Stimulated activated CD4-positive, alpha-beta T cell treated with anti-CD3 and anti-CD28 coated beads, Interleukin-1b, Interleukin-23, amount 100 ng/mL, for 1 hour (primary cell): ENCODE results near the gene ZMIZ1.
"Not testable (repeated sequence)": the region's sequence is repeated elsewhere in the genome, so short reads cannot be mapped to it uniquely, and the experiment has no call there.

Experiments used
- DNase-seq, 2 donors: peaks; one replicate each; pipeline ENCODE4 v3.0.0-alpha.2; 2020; ENCODE audit warnings: low read depth in 2 of 2

The ZMIZ1 gene

DNA sequence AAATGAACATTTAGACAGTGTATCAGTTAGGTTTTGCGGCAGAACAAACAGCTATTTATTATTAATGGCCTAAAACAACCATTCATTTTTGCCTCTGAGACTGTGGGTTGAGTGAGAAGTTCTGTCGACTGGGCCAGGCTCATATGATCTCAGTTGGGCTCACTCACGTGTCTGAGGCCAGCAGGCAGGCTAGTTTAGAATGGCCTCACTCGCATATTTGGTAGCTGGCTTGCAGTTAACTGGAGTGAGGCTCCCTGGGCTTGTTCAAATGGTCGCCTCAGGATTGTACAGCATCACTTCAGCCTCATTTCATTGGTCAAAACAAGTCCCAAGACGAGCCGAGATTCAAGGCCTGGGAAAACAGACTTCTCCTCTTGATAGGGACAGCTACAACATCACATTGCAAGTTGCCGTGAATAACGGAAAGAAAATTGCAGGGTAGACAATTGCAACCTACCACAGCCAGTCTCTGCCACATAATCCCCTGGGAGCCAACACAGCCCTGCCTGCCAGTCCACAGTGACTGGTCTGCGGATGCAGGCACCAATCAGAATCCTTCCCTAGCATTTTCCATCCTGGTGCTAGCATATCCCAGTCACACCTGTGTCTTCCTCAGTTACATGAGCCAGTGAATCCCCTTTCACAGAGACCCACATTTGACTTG is 255.4 kb downstream of the ZMIZ1 start:
- no peak for DNase-seq

DNA sequence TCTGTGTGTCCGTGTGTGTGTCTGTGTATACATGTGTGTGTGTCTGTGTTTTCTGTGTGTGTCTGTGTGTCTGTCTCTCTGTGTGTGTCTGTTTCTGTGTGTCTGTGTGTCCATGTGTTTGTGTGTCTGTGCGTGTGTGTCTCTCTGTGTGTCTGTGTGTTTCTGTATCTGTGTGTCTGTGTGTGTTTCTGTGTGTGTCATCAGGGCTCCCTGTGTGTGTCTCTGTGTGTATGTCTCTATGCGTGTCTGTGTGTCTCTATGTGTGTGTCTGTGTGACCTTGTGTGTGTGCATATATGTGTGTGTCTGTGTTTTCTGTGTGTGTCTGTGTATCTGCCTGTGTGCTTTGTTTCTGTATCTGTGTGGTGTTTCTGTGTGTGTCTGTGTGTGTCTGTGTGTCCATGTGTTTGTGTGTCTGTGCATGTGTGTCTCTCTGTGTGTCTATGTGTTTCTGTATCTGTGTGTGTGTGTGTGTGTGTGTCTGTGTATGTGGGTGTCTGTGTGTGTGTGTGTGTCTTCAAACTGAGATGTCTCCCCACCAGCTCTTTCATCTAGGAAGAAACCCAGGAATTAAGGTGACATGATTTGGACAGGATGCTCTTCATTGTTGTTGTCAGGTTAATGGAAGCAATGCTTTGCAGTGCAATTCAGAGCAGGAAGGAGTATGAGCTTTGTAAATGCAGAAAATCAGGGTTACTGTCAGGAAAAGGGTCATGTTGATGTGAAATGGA is 257.8 kb downstream of the ZMIZ1 start:
- no peak for DNase-seq

DNA sequence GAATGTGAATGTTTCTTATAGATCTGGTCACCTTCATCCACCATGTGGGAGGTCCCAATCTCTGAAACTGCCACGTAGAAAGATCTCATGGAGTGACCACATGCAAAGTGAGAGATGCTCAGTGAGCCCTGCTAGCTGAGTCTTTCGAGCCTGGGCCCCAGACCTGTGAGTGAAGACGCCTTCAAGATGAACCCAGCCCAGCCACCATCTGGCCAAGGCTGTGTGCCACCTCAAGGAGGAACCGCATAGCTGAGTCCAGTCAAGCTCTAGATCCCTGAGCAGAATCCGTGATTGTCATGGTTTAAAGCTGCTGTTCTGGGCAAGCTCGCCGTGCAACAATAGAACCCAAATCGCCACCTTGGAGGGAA is 258.3 kb downstream of the ZMIZ1 start:
- no peak for DNase-seq

DNA sequence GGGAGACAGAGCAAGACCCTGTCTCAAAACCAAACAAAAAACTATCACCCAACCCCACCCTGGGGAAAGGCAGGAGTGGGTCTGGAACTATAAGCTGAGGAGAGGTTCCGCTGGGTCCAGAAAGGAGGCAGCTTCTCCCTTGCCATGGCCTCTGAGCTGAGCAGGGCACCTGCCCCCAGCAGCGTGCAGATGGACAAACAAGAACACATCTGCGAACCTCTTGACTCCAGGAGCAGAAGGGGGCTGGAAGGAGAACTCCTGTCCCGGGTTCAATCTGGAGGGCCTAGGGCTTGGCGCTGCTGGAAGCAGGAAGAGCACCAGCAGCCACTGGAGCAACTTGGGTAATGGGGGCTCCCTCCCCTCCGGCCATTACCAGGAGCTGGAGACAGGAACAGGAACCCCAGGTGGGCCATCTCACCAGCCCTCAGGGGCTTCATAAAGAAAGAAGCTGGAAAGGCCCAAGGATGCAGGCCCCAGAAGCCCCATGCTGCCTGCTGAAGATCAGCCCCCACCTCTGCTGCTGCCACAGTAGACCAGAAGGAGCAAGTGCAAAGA is 259.5 kb downstream of the ZMIZ1 start:
- DNase-seq = no peak

DNA sequence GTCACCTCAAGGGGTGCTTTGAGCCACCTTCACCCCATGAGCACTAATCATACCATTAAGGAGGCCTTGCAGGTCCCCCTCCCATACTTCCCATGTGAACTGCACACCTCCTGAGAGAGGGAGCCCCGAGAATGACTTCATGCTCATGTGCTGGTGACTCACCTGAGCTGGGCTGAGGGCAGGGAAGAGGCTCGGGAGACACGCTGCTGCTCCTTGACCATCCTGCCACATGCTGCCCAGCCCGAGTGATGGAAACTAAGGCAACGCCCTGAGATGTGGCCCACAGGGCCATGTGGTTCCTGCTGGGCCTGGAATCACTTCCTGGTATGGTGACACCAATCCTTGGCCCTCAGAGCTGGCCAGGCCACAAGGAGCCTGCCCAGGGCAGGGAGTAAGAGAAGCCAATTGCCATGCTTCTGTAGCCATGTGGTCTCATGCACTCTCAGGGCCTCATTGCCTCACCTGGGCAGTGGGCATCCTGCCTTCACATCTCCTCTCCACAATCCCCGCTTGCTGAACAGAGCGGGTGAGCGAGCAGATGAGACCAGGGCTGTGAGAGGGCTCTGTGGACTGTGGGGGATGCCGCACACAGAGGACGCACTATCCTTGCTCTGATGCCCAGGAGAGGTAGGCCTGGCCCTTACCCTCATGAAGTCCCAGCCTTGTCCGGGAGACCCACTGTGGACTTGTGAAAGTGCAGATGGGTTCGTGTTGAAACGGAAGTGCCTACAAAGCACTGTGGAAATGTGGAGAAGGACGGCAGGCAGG is 260.2 kb downstream of the ZMIZ1 start:
- no peak for DNase-seq

DNA sequence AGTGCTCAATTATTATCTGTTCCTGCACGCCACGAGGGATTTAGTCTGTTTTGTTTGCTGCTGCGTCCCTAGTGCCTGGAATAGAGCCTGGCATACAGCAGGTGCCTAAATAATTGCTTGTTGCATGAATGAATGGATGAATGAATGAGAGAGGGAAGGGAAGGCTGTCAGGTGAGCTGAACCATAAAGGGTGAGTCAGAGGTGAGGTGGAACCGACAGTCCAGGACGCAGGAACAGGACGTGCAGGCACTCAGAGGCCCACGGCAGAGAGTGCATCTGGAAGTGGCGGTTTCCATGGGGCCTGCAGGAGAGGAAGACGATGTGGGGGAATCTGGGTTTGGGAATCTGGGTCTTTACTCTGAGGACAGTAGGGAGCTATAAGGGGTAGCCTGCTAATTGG is 260.8 kb downstream of the ZMIZ1 start:
- no peak for DNase-seq

DNA sequence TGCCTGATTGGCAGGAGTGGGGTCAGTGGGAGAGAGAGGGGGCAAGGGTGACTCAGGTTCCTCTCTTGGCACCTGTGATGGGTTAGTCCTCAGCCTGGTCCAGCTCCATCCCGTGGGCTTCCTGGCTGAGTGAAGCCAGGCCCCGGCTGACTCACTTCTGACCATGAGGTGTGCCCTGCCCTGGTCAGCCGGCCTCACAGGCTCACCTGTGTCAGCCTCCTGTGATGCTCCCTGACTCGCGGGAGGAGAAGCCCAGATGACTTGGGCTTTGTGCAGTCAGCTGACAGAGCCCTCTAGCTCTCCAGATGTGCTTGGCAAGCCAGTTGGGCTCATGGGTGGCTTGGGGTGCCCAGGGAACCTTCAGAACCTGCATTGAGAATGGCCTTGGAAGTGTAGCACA is 262.5 kb downstream of the ZMIZ1 start:
- DNase-seq = no peak

DNA sequence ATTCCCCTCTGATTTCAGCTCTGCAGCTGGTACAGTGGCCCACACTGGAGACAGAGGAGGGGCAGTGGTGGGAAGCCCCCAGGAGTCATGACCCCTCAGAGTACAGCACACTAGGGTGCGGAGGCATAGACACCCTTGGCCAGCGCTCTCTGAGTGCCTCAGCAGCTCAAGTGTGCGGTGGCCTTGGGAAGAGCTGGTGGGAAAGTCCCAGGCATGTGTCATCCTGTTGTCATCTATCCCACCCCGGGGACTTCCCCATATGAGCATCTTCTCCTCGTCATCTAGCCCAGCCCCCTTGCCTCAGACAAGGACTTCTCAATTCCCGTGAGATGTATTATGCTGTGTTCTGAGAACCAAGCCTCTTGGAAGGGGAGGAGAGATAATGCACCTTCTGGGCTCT is 262.9 kb downstream of the ZMIZ1 start:
- DNase-seq = peak; percentile 36 to 54

DNA sequence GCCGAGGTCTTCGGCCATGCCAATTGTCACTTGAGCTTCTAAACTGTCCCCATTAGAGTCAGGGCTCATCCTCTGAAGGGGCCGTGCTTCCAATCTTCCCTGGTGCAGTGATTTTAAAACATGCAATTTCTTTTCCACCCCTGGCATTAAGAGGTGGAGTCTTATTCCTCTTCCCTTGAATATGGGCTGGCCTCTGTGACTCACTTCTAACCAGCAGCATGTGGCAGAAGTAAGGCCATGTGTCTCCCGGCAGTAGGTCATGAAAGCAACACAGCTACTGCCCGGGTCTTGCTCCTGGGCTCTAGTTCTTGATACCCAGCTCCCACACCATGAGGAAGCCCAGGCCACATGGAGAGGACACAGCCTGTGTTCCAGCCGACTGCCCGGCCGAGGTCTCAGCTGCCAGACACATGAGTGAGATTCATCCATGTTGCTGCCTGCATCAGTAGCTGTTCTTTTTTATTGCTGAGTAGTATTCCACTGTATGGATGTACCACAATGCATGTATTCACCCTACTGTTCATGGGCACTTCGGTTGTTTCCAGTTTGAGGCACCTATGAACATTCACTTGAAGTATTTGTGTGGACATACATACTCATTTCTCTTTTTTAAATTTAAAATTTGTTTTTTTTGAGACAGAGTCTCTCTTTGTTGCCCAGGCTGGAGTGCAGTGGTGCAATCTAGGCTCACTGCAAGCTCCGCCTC is 264.0 kb downstream of the ZMIZ1 start:
- not testable (repeated sequence) for DNase-seq

DNA sequence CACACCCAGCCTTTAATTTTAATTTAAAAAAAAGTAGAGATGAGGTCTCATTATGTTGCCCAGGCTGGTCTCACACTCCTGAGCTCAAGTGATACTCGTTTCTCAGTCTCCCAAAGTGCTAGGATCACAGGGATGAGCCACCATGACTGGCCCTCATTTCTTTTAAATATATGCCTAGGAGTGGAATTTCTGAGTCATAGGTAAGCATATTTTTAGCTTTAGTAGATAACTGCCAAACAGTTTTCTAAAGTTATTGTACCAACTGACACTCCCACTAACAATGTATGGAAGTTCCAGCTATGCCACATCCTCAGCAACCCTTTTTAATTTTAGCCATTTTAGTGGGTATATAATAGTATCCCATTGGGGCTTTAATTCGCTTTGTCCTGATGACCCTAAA is 264.7 kb downstream of the ZMIZ1 start:
- DNase-seq = no peak

DNA sequence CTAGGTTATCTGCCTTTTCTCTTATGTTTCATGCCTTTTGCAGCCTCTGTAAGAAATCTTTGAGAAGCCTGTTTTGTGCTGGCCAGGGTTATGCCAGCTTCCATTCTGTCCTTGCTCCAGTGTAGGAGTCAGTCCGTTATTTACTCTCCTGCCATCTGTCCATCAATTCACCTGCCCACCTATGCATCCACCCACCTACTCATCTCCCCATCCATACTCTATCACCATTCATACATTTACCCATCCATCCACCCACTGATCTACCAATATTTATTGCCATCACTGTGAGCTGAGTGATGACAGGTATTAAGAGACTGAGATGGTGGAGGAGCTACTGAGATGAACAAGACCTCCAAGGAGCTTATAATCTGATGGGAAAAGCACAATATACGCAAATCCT is 265.8 kb downstream of the ZMIZ1 start:
- DNase-seq = no peak

DNA sequence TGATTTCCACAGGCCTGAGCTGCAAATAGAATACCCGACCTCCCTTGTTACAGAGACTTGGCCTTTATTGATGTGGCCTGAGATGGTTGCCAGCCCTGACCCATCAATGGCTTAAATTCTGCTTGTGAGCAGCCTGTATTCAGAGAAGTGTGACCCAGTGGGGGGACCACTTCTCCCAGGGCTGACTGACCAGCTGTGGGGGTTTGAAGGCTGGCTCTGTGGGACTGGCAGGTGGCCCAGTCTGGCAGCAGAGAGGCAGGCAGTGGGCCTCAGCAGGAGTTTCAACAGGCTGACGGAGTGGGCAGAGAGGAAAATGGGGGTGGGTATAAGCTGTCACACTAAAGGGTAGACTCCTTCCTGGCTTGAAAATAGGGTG is 266.3 kb downstream of the ZMIZ1 start:
- no peak for DNase-seq

DNA sequence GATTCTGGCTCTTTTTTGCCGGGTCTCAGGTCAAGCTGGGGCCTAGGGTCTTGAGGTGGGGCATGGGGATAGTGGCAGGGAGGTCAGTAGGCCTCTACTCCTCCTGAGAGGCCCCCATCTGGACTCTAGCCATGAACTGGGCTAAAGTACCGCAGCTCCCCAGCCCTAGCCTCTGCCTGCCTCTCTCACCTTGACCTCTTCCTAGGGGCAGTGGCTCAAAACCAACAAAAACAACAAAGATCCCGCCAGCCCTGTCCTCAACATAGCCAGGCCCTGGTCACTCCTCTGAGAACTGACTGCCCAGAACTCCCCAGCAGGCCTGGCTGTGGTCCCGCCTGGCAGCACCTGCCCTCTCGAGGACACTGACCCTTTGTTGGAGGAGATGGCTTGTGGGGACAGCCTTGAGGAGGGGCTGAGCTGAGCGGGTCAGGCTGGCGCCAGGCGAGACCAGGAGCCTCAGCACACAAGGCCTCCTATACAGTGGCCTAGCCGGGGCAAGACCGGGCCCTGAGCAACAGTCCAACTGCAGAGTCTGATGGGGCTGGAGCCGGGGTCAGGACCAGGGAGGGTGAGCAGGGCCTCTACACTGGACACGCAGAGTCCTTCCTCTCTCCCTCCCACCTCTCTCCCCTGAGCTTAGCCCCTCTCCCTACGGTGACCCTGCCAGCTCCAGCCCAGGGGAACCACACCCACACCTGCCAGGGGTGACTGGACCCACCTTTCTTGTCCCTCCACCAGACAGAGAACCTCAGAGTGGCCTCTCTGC is 266.9 kb downstream of the ZMIZ1 start:
- DNase-seq = no peak

DNA sequence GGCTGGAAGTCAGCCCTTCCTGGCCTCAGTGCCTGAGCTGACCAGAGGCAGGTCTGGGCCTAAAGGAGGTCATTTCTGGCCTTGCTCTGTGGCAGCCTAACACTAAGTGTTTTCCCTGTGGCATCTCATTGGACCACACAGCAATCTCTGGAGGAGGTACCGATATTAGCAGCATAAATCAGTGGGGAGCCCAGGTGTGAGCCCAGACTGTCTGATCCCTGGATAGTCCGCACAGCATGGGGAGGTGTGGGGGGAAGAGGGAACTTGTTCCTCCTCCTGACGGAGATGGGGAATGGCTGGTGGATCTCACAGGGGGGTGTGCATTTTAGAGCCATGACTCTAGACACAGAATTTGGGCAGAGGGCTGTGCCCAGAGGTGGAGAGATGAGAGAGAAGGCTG is 267.5 kb downstream of the ZMIZ1 start:
- DNase-seq = no peak

DNA sequence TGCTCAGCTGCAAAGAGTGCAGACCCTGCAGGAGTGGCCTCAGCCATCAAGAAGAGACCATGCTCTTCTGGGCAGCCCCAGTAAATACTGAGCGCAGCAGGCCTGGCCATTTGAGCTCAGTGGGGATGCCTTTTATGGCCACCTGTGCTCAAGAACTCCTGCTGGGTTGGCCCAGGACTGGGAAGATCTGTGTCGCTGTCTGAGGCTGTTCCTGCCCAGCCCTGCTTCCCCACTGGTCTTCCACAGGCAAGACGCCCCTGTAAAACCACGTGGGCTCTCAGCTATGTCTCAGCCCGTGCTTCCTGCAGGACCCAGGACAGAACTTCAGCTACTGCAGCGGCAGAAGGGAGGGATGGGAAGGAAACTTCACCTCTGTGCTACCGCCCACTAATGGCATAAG is 268.0 kb downstream of the ZMIZ1 start:
- no peak for DNase-seq

DNA sequence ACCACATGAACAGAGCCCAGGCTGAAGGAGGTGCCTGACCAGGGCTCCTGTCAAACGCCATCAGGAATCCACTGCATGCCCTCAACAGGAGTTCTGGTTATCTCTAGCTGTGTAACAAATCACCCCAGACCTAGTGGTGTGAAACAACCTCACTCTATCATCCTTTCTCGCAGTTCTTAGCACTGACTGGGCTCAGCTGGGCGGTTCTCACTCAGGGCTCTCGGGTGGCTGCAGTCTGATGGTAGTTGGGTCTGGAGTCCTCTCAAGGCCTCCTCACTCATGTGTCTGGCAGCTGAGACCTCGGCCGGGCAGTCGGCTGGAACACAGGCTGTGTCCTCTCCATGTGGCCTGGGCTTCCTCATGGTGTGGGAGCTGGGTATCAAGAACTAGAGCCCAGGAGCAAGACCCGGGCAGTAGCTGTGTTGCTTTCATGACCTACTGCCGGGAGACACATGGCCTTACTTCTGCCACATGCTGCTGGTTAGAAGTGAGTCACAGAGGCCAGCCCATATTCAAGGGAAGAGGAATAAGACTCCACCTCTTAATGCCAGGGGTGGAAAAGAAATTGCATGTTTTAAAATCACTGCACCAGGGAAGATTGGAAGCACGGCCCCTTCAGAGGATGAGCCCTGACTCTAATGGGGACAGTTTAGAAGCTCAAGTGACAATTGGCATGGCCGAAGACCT is 269.2 kb downstream of the ZMIZ1 start:
- DNase-seq = not testable (repeated sequence)

DNA sequence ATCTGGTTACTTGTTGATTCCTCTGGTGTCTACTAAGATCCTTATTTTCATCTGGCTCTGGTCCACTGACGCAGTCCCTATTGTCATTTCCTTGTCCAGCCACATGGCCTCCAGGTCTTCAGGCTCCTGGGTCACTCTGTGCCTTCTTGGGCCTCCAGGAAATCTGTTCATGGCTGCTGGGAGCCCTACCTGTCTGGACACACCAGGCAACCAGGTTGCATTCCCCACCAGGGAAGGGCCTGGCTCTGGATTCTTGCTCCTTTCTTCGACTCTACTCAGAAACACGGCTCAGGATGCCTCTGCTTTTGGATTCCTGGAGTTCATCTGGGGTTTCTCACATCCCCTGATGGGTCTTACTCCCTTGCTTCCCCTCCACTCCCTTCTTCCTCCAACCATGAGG is 270.5 kb downstream of the ZMIZ1 start:
- DNase-seq = no peak

DNA sequence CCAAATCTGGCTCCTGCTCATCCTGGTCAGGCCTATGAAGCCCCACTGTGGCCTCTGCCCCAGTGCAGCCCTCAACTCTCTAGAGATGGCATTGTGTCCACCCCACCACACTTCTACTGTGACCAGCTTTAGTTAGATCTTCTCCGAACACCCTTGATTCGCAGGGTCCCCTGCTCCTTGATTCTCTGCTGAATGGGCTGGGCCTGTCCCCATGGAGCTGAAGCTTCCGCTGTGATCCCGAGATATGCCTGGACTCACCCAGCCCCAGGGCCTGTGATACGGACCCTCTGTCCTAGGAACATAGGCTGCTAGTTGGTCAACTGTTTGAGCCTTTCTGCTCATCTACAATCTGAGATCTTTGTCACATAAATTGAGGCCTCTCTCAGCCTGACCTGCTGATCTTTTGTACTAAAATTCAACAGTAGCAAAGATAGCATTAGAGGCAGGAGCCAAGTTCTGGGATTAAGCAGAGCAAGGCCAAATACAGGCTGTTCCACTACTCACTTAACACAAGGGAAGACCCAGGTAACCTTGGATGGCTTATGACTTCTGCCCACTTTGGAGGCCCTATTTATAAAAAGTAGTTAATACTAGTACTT is 272.0 kb downstream of the ZMIZ1 start:
- no peak for DNase-seq

DNA sequence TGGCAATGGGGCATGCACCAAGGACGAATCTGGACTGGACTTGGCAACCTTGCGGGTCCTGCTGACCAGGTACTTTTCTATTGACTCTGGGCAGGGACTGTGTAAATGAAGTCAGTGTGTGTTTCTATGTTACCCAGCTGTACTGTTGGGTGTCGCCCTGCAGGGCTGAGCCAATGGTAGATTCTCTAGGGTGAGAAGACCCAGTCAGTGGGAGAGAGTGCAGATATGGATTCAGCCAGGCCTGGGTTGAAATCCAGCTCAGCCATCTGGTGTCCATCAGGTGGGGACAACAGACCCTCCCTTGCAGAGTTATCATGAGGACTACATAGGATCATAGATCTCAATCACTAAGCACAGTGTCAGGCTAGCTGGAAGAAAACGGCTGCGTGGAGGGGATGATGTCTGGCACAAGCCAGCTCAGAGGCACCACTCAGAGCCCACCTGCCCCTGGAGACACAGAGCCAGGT is 273.6 kb downstream of the ZMIZ1 start:
- DNase-seq = no peak
